ENCODE data around the gene NELL1. TPM values are rescaled to one million over a fixed set of nuclear protein-coding genes. Genes with fewer than 3 reads are reported as not detected.

Gene NELL1
- total RNA-seq, 1 donor from 2014 or later, result not detected

DNA sequence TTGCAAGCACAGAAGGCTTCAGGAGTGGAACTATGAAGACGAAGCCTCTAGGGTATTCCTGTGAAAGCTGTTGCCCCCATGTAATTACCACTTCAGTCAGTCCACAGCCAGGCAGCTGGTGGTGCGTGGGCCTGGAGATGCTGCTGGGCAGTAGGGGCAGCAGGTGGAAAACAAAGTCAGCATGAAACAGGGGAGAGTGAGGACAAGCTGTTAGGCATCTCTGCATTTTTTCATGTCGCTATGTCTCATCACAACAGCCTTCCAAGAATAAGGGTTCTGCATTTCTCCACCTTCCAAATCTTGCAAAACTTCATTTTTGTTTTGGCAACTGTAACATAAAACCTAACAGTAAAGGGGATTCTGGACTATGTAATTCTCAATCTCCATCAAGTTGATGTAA lies 757.5 kb downstream of the NELL1 start:
- DNase-seq (ENCODE audit: low spot score), result no peak

DNA sequence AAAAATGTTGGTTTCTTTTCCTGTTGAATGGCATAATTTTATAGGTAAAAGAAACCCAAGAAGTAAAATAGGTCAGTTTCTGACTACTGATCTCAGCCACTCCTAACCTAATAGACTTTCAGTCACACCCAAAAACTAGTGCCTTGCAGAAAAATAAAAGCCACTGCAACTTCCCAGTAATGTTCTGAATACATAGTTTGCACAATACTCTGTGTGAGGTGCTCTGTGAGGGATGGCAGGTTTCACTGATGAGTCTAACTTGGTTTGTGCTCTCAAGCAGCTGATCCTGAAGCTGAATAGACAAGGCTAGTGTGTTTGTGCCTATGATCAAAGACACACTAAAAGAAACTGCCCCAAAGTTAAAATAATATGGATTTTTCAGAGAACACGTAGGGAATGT lies 758.3 kb downstream of the NELL1 start:
- intact Hi-C loops (cut with DNase I), result no loop called here
- DNase-seq (ENCODE audit: low spot score), result no peak

More for the DNA sequence above, 757.5 kb downstream of the NELL1 start:
- intact Hi-C loops (cut with DNase I), result no loop called here

DNA sequence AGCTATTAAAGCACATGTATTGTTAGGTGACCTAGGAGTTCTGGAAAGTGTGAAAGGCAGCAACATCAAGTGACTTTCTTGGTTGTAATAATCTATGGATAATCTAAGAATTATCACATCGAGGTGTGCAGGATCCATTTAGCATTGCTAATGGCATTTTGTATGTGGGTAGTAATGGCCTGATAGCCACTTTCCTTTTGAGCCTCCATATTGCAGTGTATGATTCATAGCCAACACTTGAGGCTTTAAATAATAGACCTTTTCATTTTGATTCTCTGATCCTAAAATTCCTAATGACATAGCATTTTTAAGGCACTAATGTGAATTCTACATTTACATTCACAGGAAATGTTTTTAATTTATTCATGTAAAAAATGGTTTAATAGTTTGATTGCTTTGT lies 759.4 kb downstream of the NELL1 start:
- intact Hi-C loops (cut with DNase I), result no loop called here
- no peak for DNase-seq (ENCODE audit: low spot score)

DNA sequence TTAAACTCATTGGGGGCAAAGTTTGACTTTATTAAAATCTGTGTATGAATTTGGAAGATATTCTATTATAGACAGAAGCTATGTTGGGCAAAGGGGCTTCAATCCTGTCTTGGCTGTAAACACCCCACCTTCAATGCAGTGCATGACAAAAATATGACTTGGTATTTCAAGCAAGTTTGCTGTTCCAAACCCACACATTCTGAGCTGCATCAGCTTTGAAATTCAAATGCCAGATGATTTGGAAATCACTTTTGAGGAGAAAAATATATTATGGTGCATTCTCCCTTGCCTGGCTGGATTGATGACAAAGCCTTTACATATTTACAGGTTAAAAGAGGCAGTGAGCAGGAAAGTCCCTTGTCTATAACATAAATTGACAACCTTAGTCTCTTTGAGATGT lies 760.0 kb downstream of the NELL1 start:
- DNase-seq (ENCODE audit: low spot score), result no peak
- intact Hi-C loops (cut with DNase I), result no loop called here

DNA sequence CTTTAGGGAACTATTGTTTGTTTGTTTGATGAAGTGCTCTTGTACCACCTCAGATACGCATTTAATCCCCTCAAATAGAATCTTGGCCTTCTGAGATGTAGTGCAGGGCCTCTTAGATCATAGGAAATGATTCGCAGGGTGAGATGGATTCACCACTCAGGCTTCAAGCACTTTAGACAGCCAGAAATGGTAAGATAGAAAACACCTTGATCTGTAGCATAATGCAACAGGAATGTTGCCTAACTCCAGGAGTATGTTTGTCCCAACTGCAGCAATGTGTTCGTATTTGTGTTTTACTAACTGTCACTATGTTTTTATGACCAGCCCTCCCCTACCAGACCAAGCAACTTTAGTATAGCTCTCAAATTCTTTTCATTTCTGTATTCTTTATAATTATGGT lies 761.2 kb downstream of the NELL1 start:
- no peak for DNase-seq (ENCODE audit: low spot score)
- intact Hi-C loops (cut with DNase I), result no loop called here

DNA sequence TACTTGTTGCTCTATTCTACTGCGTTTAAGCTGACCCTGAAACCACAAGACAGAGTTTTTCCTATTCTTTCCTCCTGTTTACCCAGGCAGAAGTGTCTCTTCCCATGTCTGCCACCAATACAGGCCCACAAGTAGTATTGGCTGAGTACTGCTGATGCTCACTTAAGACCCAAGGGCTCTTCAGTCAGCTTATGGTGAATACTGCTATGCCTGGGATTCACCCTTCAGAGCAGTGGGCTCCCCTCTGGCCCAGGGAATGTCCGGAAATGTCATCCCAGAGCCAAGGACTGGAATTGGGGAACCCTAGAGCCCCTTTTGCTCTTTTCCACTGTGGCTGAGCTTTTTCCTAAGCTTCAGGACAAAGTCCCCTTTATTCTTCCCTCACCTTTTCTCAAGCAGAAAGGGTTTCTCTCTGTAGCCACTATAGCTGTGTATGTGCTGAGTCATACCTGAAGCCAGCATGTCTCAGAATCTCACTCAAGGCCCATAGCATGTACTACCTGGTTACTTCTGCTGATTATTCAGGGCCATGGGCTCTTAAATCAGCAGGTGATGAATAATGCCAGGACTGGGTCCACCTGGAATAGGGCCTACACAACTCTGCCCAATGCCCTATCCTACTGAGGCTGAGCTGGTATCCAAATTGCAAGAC lies 777.7 kb downstream of the NELL1 start:
- no peak for DNase-seq (ENCODE audit: low spot score)
- intact Hi-C loops (cut with DNase I), result no loop called here

DNA sequence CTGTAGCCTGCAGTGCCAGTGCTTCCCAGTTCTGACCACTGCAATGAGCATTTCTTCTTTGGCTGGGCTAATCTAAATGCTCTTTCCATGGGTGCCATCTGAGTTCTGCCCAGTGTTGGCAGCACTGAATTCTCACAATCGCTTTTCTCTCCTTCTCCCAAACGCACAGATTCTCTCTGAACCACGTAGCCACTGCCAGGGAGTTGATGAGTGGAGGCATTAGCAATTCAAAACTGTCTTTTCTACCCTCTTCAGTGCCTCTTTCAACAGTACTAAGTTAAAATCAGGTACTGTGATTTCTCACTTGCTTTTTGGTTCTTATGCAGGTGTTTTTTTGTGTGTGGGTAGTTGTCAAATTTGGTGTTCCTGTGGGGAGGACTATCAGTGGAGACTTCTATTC lies 778.5 kb downstream of the NELL1 start:
- no peak for DNase-seq (ENCODE audit: low spot score)
- intact Hi-C loops (cut with DNase I), result no loop called here

DNA sequence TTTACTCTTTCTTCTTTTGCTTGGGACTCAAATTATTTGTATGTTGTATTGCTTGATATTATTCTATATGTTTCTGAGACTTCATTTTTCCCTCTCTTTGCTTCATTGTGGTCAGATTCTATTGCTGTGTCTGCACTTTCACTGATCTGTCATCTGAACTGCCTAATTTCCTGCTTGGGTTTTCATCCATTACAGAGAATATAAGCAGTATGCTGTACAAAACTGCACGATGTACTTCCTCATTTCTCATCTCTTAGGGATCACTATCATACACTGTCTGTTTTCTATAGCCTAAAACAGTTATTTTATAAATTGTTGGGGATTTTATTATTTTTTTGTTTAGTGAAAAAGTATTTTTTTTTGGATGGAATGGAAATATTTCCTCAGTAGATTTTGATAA lies 786.8 kb downstream of the NELL1 start:
- intact Hi-C loops (cut with DNase I), result no loop called here
- DNase-seq (ENCODE audit: low spot score), result no peak

DNA sequence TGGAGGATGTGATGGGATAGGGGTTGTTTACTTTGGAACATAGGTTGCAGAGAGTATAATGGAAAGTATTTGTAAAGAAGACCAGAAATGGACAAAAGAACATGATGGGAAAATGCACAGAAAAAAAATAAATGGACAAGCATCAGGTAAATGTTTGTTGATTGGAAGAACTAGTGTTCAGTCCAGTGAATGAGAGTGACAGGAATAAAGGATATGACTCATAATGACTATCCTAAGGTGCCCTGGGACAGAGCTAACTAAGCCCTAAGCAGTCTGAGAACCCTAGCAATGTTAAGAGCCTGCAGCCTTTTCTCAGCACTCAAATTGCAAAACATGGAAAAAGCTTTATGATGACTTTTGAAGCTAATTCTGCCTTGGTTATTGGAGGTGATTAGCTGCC lies 790.7 kb downstream of the NELL1 start:
- intact Hi-C loops (cut with DNase I), result no loop called here
- DNase-seq (ENCODE audit: low spot score), result no peak

DNA sequence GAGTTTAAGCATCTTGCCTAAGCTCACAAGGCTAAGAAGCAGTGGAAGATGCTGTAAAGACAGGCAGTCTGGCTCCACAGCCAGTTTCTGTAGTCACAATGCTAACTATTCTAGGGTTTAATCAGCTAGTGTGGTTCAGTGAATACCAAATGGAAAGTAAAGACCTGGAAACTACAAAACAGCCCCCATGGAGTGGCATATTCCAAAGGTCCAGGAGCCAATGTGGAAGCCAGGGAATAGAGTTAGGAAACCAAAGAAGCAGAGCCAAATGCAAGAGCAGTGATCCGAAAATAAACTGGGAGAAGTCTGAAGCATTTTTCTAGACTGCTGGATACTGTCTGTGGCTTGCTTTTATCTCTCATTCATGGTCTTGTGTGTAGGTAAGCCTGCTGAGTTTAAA lies 792.3 kb downstream of the NELL1 start:
- intact Hi-C loops (cut with DNase I), result no loop called here
- DNase-seq (ENCODE audit: low spot score), result no peak

DNA sequence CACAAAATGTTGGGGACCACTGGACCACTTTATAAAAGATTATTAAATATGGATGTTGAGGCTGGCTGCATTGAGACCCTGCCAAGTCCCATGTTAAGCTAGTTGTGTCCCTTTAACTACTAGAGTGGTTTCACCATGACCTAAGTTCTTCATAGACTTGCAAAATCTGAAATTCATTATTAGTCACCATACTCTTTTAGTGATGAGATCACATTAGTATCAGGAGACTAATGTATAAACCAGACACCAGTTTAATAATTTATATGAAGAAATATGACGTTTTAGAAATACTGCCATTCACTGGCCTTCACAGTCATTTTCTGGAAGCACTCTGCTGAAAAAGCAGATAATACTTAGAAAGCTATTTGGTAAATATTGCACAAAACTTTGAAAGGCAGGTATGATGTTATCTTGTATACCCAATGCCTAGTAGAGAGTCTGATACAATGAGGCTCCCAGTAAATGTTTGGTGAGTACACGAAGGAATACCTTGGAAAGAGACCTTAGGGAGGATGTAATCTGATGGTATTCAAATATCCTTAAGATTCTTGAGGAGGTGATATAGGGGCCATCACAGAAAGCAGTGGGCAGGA lies 795.3 kb downstream of the NELL1 start:
- no peak for DNase-seq (ENCODE audit: low spot score)
- intact Hi-C loops (cut with DNase I), result no loop called here

DNA sequence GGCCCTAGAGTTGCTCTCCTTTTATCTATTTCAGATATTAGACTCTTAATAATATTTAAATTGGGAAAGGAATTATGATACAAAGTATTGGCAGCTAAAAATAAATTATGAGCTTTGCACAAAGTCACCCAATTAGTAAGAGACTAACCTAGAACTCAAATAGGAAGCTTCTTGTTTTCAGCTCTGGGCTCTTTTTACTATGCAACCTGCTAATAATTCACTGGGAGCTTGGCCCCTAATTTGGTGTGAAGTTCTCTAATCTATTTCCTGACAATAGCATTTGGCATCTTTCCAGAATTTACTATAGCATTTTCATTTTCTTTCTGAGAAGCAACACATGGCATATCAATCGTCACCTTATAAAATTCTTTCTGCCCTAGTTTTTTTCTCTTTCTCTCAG lies 795.8 kb downstream of the NELL1 start:
- DNase-seq (ENCODE audit: low spot score), result no peak
- intact Hi-C loops (cut with DNase I), result no loop called here

DNA sequence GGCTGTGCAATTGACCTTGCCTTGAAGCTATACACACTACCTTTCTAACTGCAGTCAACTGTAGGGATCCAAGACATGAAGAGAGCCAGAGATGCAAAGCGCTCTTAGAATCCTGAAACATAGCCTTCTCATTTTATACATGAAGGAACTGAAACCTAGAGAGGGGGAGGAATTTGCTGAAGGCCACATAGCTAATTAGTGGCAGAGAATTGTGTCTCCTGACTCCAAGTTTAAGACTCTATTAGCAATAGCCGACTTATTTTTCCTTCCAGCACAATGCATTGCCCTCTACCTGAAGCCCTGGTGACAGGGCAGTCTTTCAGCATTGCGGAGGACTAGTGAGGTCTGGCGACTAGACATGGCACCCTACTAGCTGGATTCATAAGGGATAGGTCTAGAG lies 796.5 kb downstream of the NELL1 start:
- no peak for DNase-seq (ENCODE audit: low spot score)
- intact Hi-C loops (cut with DNase I), result no loop called here

DNA sequence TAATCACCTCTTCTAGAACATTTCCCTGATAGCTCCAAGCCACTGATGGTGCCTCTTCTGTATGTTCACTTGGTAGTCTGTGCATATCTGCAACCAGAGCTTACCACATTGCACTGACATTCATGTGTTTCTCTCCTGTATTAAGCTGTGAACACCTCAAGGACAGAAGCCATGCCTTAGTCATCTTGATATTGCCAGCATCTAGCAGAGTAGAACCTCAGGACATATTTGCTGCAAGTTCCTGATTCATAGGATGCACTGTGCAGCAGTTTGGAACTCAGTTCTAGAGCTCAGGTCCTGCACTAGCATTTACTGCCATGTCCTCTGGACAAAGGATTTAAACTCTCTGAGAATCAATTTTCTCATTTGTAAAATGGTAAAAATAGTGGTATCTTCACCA lies 801.1 kb downstream of the NELL1 start:
- intact Hi-C loops (cut with DNase I), result no loop called here
- no peak for DNase-seq (ENCODE audit: low spot score)

DNA sequence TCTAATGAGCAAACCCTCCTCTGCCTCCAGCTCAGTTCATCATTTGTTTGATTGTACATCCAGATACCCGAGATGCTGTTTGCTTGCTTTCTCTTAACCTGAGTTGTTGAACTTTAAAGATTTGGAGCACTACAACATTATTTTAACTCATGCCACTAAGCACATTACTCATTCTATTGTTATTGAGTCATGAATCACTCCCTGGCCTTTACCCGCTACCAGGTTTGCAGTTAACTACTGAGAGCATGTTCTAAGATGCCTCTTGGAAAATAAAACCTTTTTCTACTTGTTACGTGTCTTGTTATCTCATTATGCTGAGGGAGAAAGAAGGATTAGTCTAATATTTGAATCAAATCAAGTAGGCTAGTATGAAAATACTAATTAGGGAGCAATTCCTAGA lies 802.9 kb downstream of the NELL1 start:
- intact Hi-C loops (cut with DNase I), result no loop called here

DNA sequence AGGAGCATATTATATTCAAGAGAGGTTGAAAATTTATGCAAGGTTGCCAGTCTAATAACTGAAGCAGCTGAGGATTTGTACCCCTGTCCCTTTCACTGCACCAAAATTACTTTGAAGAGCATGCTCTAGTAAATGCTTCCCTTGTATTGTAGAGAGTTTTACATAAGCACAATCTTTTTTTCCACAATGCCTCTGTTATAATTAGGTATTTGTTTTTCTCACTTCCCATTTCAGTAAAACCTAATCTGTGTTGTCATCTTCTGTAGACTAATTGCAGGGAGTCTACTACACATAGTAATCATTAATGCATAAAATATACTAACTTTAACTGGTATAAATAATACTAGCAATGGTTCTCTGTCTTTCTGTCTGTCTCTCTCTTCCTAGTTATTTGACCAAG lies 805.1 kb downstream of the NELL1 start:
- intact Hi-C loops (cut with DNase I), result no loop called here
- no peak for DNase-seq (ENCODE audit: low spot score)

More for the DNA sequence above, 802.9 kb downstream of the NELL1 start:
- DNase-seq (ENCODE audit: low spot score), result no peak

DNA sequence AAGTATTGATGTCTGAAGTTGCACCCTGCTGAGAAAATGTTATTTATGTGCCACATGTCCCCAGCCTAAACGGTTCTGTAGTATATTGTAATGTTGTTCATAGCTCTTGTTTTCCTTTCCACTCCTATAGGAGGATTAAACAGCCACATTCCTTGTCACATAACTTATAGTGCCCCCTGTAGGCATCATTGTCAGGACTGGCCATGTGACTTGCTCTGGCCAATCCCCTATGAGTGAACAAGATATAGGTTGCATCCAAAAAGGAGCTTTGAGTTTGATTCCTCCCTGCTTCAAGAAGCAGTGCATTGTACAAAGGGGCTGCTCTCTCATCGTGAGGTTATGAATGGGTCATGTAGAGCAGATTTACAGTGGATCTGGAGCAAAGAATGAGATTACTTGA lies 805.9 kb downstream of the NELL1 start:
- intact Hi-C loops (cut with DNase I), result no loop called here
- no peak for DNase-seq (ENCODE audit: low spot score)

DNA sequence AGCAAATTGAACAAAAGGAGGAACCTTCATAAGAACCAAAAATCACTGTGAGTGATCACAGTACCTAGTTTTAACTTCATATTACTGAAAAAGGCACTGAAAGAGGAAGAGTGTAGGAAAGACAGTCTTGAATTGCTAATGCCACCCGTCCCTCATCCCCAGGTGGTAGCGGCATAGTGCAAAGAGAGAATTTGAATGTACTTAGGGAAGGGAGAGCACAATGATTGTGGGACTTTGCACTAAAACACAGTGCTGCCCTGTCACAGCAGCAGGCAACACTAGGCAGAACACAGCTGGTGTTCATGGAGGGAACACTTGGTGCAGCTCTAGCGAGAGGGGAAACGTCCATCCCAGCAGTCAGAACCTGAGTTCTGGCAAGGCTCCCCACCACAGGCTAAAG lies 807.2 kb downstream of the NELL1 start:
- DNase-seq (ENCODE audit: low spot score), result no peak

DNA sequence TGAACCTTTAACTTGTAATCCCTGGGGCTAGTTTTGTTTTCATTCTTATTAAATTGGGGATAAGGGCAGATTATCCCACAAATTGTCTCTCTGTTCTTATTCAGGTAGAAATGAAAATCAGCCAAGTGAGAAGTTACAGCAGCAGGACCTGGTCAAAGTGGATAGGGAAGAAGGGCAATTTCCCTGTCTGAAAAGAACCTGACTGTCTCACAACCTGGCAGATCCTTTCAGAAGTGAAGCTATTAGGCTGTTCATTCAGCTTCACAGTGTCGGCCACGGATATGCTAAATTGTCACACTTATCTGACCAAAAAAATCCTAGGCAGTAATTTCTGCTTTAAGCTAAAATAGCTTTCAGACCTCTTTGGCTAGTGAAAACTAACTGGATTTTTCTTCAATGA lies 810.9 kb downstream of the NELL1 start:
- DNase-seq (ENCODE audit: low spot score), result no peak
- intact Hi-C loops (cut with DNase I), result no loop called here

More for the DNA sequence above, 807.2 kb downstream of the NELL1 start:
- intact Hi-C loops (cut with DNase I), result no loop called here

DNA sequence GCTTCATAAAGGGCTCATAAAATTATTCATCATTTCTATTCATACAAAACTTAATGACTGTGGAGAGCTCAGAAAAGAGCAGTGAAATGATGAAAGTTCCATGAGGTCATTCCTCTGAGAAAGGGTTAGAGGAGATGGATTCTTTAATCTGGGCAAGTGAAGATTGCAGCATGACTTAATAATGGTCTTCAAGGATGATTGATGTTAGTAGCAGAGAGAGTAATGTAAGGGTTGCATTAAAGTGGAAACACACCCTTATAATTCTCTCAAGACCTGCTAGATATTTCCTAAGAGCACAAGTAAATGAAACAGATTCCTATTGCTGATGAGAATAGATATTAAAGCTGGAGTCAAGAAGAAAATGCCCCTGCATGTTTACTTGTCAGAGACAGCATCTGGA lies 811.9 kb downstream of the NELL1 start:
- intact Hi-C loops (cut with DNase I), result no loop called here
- DNase-seq (ENCODE audit: low spot score), result no peak

DNA sequence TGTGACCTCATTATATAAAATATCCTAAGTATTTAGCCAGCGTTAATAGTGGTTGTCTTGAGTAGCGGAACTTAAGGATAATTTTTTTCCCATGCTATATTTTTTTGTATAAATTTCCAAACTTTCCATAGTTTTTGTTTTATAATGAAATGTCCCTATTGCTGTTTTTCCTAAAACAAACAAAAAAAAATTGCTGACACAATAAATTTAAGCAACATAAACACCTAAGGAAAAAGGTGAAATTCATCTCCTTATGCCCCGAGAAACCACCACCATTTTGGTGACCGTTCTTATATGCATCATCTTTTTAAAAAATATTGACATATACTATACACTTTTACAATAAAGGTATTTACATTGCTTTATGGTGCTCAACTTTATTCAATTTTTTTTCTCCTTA lies 814.7 kb downstream of the NELL1 start:
- DNase-seq (ENCODE audit: low spot score), result no peak
- intact Hi-C loops (cut with DNase I), result no loop called here

DNA sequence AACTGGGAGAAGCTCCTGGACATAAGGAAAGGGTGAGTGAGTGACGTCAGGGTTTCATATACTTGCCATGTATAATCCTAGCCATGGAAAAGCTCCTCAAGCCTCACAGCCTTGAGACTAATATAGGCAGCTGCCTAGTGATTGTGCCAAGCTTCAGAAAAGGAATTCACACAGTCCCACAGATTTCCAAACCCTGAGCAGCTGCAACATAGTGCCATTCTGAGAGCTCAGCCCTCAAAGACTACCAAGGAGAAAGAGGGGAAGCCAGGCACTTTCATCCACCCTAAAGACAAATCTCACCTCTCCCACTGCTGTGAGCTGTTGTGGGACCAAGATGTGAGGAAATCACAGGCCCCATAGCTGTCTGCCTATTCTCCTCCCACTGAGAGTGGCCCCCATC lies 815.6 kb downstream of the NELL1 start:
- DNase-seq (ENCODE audit: low spot score), result no peak
- intact Hi-C loops (cut with DNase I), result no loop called here

All from cardiac septum (tissue), 1 donor.